PFSK-1 (cell line): ENCODE data around the gene CMC1.

ENCODE experiments used
- FOXP2 ChIP-seq: optimal IDR thresholded peaks from 2 replicates; pipeline ENCODE3; 2011; ENCODE audit warnings: borderline replicate concordance, control low read depth, inconsistent platforms; ENCODE audit not compliant: insufficient read depth; ENCODE audit errors: extremely low read length, extremely low read depth
- POLR2AphosphoS5 ChIP-seq: IDR thresholded peaks from 2 replicates; pipeline ENCODE4 v1.6.1; 2012; ENCODE audit warnings: low read depth, mild to moderate bottlenecking, control low read depth, low read length, moderate library complexity
- SIN3A ChIP-seq: IDR thresholded peaks from 2 replicates; pipeline ENCODE4 v1.6.1; 2012; ENCODE audit warnings: mild to moderate bottlenecking, low read length, moderate library complexity, borderline replicate concordance; ENCODE audit not compliant: insufficient read depth
- TAF1 ChIP-seq: IDR thresholded peaks from 2 replicates; pipeline ENCODE4 v1.6.1; 2012; ENCODE audit warnings: low read length, control low read depth, borderline replicate concordance; ENCODE audit not compliant: insufficient read depth
- TF ChIP-seq, protein P1 (sequence below), 2 experiments: IDR thresholded peaks; 2 replicates each; pipeline versions ENCODE4 v1.6.1 to v1.8.0; 2011 to 2012; ENCODE audit warnings: low read depth in 2 of 2, low read length in 2 of 2, control low read depth in 1 of 2, inconsistent platforms in 1 of 2, mild to moderate bottlenecking in 1 of 2, moderate library complexity in 1 of 2; ENCODE audit not compliant: insufficient read depth in 1 of 2

The CMC1 gene

DNA sequence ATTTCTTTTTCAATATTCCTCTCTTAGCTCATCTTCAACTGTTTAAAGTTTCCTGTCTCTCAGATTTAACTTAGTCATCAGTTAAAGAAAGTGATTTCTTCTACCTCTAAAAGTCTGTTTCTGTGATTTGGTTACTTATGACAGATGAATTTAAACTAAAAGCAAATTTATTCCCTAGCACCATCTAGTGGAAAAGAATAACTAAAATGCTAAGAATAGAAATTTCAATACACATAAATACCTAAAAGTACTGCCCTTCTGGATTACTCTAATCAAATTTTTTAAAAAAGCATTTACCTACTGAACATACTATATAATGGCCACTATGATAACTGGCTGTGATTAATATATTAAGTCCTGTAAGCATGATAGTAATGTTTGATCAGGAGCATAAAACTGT lies 93.1 kb downstream of the CMC1 start:
- no peak for TF ChIP-seq POLR2AphosphoS5
- TF ChIP-seq SIN3A, result no peak
- TF ChIP-seq TAF1, result no peak
- TF ChIP-seq, protein P1, sequence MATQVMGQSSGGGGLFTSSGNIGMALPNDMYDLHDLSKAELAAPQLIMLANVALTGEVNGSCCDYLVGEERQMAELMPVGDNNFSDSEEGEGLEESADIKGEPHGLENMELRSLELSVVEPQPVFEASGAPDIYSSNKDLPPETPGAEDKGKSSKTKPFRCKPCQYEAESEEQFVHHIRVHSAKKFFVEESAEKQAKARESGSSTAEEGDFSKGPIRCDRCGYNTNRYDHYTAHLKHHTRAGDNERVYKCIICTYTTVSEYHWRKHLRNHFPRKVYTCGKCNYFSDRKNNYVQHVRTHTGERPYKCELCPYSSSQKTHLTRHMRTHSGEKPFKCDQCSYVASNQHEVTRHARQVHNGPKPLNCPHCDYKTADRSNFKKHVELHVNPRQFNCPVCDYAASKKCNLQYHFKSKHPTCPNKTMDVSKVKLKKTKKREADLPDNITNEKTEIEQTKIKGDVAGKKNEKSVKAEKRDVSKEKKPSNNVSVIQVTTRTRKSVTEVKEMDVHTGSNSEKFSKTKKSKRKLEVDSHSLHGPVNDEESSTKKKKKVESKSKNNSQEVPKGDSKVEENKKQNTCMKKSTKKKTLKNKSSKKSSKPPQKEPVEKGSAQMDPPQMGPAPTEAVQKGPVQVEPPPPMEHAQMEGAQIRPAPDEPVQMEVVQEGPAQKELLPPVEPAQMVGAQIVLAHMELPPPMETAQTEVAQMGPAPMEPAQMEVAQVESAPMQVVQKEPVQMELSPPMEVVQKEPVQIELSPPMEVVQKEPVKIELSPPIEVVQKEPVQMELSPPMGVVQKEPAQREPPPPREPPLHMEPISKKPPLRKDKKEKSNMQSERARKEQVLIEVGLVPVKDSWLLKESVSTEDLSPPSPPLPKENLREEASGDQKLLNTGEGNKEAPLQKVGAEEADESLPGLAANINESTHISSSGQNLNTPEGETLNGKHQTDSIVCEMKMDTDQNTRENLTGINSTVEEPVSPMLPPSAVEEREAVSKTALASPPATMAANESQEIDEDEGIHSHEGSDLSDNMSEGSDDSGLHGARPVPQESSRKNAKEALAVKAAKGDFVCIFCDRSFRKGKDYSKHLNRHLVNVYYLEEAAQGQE (IDR thresholded peaks at IDR 0.05; ENCODE audit: insufficient read depth in 1 of 2, low read depth in 2 of 2, low read length in 2 of 2), result no peak
- TF ChIP-seq FOXP2, result no peak

DNA sequence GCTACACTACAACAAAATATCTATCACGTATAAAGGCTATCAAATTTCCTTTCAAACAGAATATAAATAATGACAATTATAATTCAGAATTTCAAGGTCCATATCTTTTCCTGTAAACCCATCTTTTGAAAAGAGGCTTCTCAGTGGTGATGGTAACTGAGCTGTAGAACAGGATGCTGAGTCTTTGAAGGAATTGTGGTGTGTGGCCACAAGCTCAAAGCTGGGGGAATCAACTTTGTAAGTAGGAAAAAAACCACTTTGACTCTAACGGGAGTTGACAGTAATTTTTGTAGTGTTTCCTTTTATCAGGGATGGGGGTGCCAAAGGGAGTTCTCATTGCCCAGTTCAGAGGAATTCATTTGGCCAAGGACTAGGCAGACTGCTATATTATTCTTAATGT lies 93.8 kb downstream of the CMC1 start:
- TF ChIP-seq TAF1 (no peak), SIN3A (no peak), FOXP2 (no peak), POLR2AphosphoS5 (no peak)
- TF ChIP-seq, protein P1 (IDR thresholded peaks at IDR 0.05; ENCODE audit: insufficient read depth in 1 of 2, low read depth in 2 of 2, low read length in 2 of 2), result no peak

DNA sequence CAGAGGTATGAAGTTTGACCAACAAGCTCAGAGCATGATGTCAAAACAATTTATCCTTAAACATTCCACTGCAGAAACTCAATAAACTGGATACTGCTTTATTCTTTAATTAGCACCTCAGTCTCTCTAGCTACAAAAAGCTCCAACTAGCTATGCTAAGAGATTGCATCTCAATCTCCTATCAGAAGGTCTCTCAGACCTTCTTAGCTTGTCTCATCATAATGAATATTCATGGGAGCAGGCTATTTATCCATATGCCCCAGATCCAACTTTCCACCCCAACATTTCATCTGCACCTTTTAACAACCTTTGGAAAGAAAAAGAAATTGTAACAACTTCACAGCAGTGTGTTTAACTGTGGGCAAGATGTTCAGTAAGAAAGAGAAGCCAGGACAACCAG lies 95.8 kb downstream of the CMC1 start:
- TF ChIP-seq SIN3A, result no peak
- no peak for TF ChIP-seq FOXP2
- TF ChIP-seq, protein P1 (IDR thresholded peaks at IDR 0.05; ENCODE audit: insufficient read depth in 1 of 2, low read depth in 2 of 2, low read length in 2 of 2), result no peak
- no peak for TF ChIP-seq TAF1
- no peak for TF ChIP-seq POLR2AphosphoS5

DNA sequence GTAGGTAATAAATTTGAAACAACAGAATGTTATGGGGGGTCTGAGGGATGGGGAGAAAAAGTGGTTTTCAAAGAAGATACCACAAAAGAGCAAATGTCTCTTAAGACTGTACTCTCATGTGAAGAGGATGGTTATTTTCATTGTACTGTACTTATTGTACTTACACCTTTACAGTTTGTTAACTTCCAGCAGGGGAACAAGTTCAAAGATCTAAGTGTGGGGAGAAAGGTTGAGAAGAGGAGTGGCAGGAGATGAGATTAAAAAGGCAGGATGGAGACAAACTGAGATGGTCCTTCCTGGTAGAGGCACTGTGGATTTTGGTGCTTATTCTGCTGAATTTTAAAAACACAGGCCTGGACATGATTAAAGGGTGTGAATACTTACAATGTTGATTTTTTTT lies 101.7 kb downstream of the CMC1 start:
- TF ChIP-seq TAF1 (no peak), FOXP2 (no peak), POLR2AphosphoS5 (no peak), SIN3A (no peak)
- TF ChIP-seq, protein P1 (IDR thresholded peaks at IDR 0.05; ENCODE audit: insufficient read depth in 1 of 2, low read depth in 2 of 2, low read length in 2 of 2), result no peak

DNA sequence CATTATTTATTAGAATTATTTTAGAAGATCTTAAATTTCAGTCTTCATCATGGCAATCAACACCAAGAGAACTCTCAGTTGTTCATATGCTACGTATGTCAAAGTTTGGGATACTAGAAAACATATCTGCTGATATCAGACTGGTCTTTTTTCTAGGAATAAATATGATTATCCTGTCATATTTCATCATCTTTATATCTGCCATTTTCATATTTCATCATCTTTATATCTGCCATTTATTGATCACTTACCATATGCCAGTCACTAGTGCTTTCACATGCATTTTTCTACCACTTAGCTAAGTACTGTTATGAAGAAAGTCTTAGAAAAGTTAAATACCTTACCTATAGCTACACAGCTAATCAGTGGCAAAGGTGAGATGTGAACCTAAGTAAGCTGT lies 104.3 kb downstream of the CMC1 start:
- TF ChIP-seq TAF1 (no peak), FOXP2 (no peak)
